ENCODE data around the gene PDCD10.

GRCh38 chr3:167728632-167729323, 5.9 kb downstream of the PDCD10 start:
- TF ChIP-seq EP300 (IDR thresholded peaks at IDR 0.05; ENCODE audit: borderline replicate concordance) (no peak), MAX (IDR thresholded peaks at IDR 0.05) (no peak), USF1 (IDR thresholded peaks at IDR 0.05) (no peak), CREB1 (IDR thresholded peaks at IDR 0.05; ENCODE audit: low read depth) (no peak)
